AG04449 (cell line): Measurements from ENCODE around the gene LYVE1.

ENCODE experiments used
- CTCF ChIA-PET: fragments of 350-600 bp; formaldehyde crosslinking; extraction: SDS; loops from one replicate; lab custom pipeline; 2021; ENCODE audit warnings: antibody characterized with exemption; lab: Yijun Ruan, JAX
- POLR2A ChIA-PET: fragments of 400-600, 350-600 bp; formaldehyde crosslinking; extraction: SDS; loops from one replicate; lab custom pipeline; 2020; ENCODE audit warnings: antibody characterized with exemption, inconsistent platforms; lab: Yijun Ruan, JAX
- DNase-seq: peaks from one replicate; pipeline ENCODE4 v3.0.0-alpha.2; 2010; ENCODE audit warnings: low read depth, low spot score
- H3K4me3 ChIP-seq: 2 replicates; pipeline ENCODE4 v1.5.1; 2011; ENCODE audit warnings: low read depth, mild to moderate bottlenecking, control low read depth, low read length
- TF ChIP-seq, protein P1 (sequence below): IDR thresholded peaks from one replicate; pipeline ENCODE4 v1.5.1; 2011; ENCODE audit warnings: mild to moderate bottlenecking, moderate library complexity, low read length, control low read depth, inconsistent platforms; ENCODE audit not compliant: insufficient read depth; ENCODE audit errors: missing control alignments

LYVE1 gene

DNA sequence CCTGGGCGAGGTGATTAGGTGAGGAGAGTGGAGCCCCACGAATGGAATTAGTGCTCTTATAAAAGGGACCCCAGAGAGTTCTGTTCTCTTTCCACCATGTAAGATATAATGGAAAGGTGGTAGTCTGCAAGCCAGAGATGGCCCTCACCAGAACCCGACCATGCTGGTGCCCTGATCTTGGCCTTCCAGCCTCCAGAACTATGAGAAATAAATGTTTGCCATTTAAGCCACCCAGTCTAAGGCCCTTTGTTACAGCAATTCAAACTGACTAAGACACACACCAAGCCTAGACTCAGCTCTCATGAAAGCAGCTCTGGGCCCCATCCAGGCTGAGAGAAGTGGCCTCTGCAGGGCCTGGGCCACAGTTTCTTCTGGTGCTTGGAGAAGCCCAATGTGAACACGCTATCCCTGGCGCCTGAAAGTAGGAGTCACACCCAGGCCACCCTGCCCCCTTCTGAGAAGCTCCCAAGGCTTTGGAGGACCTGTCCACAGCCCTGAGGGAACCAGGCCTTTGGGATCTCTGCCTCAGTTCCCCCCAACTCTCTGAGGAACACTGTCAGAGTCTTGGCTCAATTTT is 35.3 kb upstream of the LYVE1 start:
- no peak for DNase-seq
- no peak overlapping the region for H3K4me3 ChIP-seq
- ChIA-PET CTCF (interaction anchor here (1.0 to 1.6 kb wide), 5 partner anchors 11 to 69 kb away, joined by 3 read pairs; no protein-coding TSS in a partner anchor), POLR2A (no interaction called here)
- TF ChIP-seq, protein P1, sequence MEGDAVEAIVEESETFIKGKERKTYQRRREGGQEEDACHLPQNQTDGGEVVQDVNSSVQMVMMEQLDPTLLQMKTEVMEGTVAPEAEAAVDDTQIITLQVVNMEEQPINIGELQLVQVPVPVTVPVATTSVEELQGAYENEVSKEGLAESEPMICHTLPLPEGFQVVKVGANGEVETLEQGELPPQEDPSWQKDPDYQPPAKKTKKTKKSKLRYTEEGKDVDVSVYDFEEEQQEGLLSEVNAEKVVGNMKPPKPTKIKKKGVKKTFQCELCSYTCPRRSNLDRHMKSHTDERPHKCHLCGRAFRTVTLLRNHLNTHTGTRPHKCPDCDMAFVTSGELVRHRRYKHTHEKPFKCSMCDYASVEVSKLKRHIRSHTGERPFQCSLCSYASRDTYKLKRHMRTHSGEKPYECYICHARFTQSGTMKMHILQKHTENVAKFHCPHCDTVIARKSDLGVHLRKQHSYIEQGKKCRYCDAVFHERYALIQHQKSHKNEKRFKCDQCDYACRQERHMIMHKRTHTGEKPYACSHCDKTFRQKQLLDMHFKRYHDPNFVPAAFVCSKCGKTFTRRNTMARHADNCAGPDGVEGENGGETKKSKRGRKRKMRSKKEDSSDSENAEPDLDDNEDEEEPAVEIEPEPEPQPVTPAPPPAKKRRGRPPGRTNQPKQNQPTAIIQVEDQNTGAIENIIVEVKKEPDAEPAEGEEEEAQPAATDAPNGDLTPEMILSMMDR: no peak

DNA sequence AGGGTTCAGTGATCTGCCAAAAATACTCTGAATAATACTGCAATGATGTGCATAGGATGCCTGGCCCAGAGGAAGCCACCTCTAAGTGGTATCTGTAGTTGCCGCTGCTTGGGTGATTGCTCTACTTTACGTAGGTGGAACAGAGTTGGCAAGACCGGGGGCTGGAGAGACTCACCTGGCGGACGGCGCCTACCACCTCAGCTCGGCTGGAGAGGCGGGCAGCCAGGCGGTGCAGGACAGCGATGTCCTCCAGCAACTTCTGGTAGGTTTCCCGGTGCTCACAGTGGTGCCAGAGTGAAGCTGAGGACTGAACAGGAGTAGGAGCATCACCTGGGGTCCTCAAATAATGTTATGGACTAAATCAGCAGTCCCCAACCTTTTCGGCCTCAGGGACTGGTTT is 34.5 kb upstream of the LYVE1 start:
- ChIA-PET CTCF (no interaction called here), POLR2A (no interaction called here)
- no peak for DNase-seq

DNA sequence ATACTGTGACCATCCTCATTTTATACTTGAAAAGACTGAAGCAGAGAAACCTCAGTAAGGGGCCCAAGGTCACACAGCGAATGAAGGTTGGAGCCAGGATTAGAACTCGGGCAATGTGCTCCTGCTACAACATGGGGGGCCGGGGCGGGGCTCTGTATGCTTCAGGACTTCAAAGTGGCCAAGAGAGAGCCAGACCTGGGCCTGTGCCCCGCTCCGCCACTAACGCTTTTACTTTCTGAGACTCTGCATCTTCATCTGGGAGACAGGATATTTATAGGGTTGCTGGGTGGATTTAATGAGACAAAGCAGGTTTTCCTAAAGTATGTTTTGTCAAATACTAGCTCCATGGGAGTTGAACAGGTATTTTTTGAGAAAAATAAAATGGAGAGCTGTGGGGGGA is 33.9 kb upstream of the LYVE1 start:
- POLR2A ChIA-PET: no interaction called here
- H3K4me3 ChIP-seq: no peak overlapping the region
- TF ChIP-seq, protein P1: no peak
- CTCF ChIA-PET: no interaction called here
- DNase-seq: no peak

More for the DNA sequence above, 34.5 kb upstream of the LYVE1 start:
- TF ChIP-seq, protein P1: no peak
- H3K4me3 ChIP-seq: no peak overlapping the region

DNA sequence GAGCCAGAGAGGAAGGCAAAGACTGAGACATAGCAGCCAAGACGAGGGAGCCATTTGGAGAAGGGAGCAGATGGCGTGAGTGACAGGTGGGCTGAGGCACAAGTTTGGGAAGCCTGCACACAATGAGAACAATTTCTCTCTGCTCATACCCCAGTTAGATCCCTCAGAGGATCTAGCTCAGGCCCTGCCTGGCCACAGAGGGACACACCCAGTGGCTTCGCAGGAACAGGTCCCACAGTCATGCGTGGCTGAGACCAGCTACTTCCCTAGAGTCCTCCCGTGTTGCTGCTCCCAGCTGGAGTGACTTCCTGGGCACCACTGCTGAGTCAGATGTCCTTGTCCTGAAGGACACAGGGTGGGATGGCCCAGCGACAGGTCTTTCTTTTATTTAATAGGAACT is 33.4 kb upstream of the LYVE1 start:
- CTCF ChIA-PET: no interaction called here
- TF ChIP-seq, protein P1: no peak
- POLR2A ChIA-PET: no interaction called here
- DNase-seq: no peak
- no peak overlapping the region for H3K4me3 ChIP-seq

DNA sequence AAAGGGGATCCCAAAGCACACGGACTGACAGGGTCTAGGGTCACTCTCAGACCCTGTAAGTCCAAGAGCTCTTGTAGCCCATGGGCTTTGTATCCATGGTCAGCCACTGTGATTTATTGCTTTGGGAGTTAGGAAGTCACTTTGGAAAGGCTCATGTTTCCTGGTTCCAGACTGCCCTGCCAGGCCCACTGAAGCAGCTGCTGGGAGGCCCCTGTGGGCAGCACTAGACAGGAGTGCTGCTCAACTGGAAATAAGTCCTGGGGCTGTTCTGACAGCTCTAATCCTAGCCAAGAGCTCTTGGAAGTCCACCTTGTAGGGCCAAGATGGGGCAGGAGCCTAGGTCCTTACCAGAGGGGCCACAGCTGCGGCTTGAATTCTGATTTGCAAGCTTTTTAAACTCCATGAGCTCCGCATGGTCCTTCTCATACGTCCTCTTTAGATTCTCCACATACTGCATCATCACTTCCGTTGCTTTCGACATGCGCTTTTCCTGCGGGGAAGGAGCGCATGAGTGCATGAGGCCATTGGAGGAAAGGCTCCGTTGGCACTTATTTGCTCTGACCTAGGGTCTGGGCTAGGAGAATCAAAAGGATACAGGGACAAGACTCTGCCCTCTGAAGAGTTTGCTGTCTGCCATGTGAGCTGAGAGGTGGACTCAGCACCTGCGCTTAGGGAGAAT is 32.2 kb upstream of the LYVE1 start:
- TF ChIP-seq, protein P1: no peak
- DNase-seq: no peak
- ChIA-PET POLR2A (no interaction called here), CTCF (no interaction called here)
- no peak overlapping the region for H3K4me3 ChIP-seq

GRCh38 chr11:10599388-10600175 is 31.1 kb upstream of the LYVE1 start:
- ChIA-PET CTCF (interaction anchor here (0.9 kb wide), 1 partner anchor 59 kb away, joined by 4 read pairs; the partner anchor contains the start of gene RNF141), POLR2A (no interaction called here)
- no peak overlapping the region for H3K4me3 ChIP-seq
- no peak for DNase-seq
- TF ChIP-seq, protein P1: no peak
